Dedifferentiated amniotic fluid mesenchymal stem cell (primary cell): ENCODE results near the gene FMN2.

ENCODE experiments used
- DNase-seq: peaks from one replicate; pipeline ENCODE4 v3.0.0-alpha.2; 2016; ENCODE audit errors: extremely low spot score

Gene FMN2

GRCh38 chr1:240491796-240492195, 400.1 kb downstream of the FMN2 start:
- no peak for DNase-seq

DNA sequence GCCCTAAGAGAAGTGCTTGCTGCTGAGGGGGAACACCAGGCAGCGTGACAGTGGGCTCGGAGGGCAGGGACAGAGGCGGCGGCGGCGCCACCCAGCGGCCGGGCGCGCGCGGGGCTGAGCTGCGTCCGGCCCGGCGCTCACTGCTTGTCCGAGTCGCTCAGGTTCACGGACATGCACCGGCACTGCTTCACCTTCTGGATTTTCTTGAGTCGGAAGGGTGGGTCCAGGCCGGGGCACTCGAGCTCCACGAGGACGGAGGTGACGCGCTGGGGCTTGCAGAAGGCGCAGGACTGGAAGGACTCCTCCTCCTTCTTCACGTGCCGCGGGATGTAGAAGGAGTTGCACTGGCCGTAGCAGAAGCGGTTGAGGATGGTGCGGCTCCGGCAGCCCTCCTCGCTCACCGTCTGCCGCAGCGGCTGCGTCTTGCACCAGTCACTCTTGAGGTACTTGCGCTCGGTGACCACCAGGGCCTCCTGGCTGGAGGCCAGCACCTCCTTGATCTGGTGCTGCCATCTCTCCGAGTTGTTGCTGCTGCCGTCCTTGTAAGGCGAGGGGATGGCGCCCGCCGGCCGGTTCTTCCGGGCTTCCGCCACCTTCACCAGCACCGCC, 401.3 kb downstream of the FMN2 start:
- no peak for DNase-seq

- DNase-seq = no peak
Measured at GRCh38 chr1:240495601-240496000, 403.9 kb downstream of the FMN2 start.

- DNase-seq = no peak
Measured at GRCh38 chr1:240496356-240496755, 404.7 kb downstream of the FMN2 start.

- DNase-seq = no peak
Measured at GRCh38 chr1:240496941-240497340, 405.3 kb downstream of the FMN2 start.

- DNase-seq = no peak
Measured at GRCh38 chr1:240497908-240498307, 406.2 kb downstream of the FMN2 start.

DNA sequence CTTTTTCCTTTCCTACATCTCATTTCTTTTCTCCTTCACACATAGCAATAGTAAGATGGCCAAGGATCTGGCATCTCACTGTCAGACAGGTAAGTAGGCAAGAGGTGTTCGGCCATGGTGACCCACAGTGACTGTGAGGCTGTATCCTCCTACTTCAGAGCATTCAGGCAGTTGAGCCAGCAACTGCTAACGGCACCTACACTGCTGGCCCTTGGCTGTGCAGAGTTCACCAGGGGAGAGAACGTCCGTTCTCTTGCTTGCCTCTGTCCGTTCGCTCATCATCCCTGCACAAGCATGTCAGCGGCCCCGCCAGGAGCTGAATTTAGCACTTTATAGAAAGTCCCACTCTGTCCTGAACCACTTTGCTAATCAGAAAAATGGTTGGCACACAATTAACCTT, 406.7 kb downstream of the FMN2 start:
- no peak for DNase-seq

- DNase-seq = no peak
Measured at GRCh38 chr1:240499012-240499411, 407.3 kb downstream of the FMN2 start.

DNA sequence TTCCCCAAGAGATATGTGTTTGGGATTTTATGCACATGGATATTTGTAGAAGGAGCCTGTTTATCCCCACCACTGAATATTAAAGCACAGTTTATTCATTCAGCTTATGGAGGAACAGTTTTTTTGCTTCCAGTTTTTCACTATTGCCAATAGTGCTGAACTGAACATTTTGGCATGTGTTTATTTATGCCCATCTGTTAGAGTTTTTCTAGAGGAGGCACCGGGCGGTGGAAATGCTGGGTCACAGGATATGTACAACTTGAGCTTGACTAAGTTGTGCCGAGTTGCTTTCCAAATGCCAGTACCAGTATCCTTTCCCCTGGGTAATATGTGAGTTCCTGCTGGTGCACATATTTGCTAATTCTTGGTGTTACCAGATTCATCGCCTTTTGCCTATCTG, 409.0 kb downstream of the FMN2 start:
- DNase-seq = no peak

DNA sequence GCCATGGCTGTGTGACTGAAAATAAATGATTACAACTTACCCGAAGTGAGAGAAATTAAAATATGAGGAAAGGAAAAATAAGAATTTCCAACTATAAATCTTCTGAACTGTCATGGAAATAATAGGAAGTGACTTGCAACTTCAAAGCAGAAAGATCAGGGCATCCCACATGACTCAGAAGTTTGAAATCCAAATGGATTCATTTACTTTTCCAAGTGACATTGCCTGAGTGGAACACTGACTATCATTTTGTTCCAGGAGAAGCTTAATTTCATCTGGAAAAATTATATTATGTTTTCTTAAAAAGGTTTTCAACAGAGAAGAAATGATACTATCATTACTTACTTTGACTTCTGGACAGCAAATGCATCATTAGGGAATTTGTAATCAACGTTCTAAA, 409.4 kb downstream of the FMN2 start:
- no peak for DNase-seq

DNA sequence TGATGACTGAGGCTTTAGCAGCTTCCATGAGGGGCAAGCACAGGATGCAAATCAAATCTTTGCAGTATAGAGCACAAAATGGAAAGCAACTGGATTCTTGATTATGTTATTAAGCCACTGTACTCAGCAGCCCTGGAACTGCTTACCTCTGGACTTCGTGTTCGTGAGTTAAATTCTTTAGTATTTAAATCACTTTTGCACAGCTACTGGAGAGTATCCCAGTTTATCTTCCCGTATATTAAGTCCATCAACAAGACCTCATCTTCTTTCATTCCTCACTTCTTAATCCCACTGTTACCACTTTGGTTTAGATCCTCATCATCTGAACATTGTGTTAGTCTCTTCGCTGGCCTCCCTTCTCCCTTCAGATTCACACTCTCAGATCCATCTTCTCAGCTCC, 411.4 kb downstream of the FMN2 start:
- no peak for DNase-seq

DNA sequence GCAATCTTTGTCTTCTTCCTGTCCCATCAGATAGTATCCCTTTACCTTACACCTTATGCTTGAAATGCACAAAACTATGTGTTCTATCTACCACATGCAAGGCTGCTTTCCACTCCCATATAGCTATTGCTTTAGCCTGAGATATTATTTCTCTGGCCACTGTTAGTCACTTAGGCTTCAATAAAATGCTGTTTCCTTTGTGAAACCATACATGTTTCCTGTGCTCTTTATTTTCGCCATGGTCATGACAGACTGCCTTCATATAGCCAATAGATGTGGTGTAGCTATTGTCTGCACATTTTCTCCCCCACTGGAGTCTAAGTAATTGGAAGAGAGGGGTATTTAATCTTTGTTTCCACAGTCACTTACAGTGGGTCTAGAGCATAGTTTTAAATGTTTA, 411.9 kb downstream of the FMN2 start:
- no peak for DNase-seq

- DNase-seq = no peak
Measured at GRCh38 chr1:240506176-240506575, 414.5 kb downstream of the FMN2 start.

- DNase-seq = peak; percentile 24
Measured at GRCh38 chr1:240508201-240508600, 416.5 kb downstream of the FMN2 start.

DNA sequence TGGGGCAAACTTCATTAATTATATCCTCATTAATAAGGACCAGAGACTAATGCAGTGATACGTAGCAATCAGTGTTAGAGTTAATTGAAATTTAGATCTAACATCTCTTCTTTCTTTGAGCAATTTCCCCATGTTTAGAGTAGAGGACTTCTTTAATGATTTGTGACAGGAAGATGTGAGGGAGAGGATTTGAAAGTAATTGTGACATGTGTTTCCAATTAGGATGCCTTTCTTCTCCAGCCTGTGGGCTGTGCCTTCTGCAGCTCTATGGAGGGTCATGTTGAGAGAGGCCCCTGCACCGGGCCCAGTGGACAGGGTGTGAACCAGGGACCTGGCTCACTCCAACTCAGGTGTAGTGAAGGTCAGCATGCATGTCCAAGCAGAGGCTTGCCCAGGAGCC, 417.3 kb downstream of the FMN2 start:
- DNase-seq = peak; percentile 31

- no peak for DNase-seq
Measured at GRCh38 chr1:240511789-240512188, 420.1 kb downstream of the FMN2 start.

GRCh38 chr1:240515505-240515904, 423.8 kb downstream of the FMN2 start:
- DNase-seq = no peak

GRCh38 chr1:240516069-240516468, 424.4 kb downstream of the FMN2 start:
- DNase-seq = no peak

- no peak for DNase-seq
Measured at GRCh38 chr1:240517891-240518290, 426.2 kb downstream of the FMN2 start.

DNA sequence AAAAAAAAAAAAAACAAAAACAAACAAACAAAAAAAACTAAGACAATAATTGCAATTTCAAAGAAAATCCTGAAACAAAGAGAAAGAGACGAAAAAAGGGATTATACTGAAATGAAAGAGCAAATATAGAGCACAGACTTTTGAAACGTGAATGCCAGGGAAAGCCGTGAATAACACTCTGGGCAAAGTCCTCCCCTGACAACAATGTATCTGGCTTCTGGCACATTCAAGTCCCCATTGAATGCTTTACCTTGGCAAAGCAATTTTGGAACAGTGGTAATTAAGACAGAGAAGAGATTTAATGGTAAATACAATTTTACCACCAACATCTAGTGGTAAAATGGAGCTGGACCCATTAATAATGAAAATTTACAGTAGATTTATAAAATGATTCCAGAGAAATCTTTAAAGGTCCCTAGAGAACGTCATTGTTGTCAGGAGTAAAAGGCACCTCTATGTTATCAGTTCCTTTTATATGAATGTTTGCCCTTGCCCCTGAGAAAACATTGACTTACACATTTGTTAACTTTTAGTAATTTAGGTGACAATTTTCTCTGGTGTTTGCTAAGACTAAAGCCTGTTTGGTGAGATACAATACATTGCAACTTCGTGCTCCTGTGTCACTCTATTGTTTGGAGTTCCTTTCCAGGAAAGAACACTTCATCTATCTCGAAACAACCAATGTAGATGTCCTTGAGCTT, 430.6 kb downstream of the FMN2 start:
- DNase-seq = no peak

- DNase-seq = no peak
Measured at GRCh38 chr1:240524356-240525069, 432.8 kb downstream of the FMN2 start.
